Ureter (tissue), 1 donor: ENCODE measurements around the gene OTX2. TPM values are rescaled to one million over a fixed set of nuclear protein-coding genes. Genes with fewer than 3 reads are reported as not detected.

Source experiments
- DNase-seq: peaks from one replicate; pipeline ENCODE4 v3.0.0-alpha.2; 2020; ENCODE audit warnings: low spot score
- total RNA-seq: library from RNA; stranded (reverse); gene quantifications from one replicate; pipeline ENCODE4 v1.2.4, GENCODE V29; 2023
- donor health status: DM: yes; HTN: yes; CAD: no.

Gene OTX2
- total RNA-seq, 1 donor from 2014 or later, result not detected

- no peak for DNase-seq
Measured at GRCh38 chr14:56797003-56797568, 13.2 kb downstream of the OTX2 start.

- no peak for DNase-seq
Measured at GRCh38 chr14:56796259-56796658, 14.0 kb downstream of the OTX2 start.

GRCh38 chr14:56795284-56795622, 15.0 kb downstream of the OTX2 start:
- no peak for DNase-seq

- DNase-seq, result no peak
Measured at GRCh38 chr14:56794557-56795283, 15.6 kb downstream of the OTX2 start.

GRCh38 chr14:56794088-56794556, 16.2 kb downstream of the OTX2 start:
- DNase-seq, result no peak

- DNase-seq, result no peak
Measured at GRCh38 chr14:56789955-56790354, 20.3 kb downstream of the OTX2 start.

GRCh38 chr14:56787530-56787929, 22.7 kb downstream of the OTX2 start:
- DNase-seq, result no peak

- DNase-seq, result no peak
Measured at GRCh38 chr14:56782711-56783110, 27.6 kb downstream of the OTX2 start.

GRCh38 chr14:56774503-56774902, 35.8 kb downstream of the OTX2 start:
- DNase-seq, result no peak

GRCh38 chr14:56770512-56770911, 39.8 kb downstream of the OTX2 start:
- DNase-seq, result no peak

- DNase-seq, result no peak
Measured at GRCh38 chr14:56760164-56760914, 49.9 kb downstream of the OTX2 start.

- DNase-seq, result no peak
Measured at GRCh38 chr14:56759633-56760032, 50.6 kb downstream of the OTX2 start.

- DNase-seq, result no peak
Measured at GRCh38 chr14:56759094-56759493, 51.2 kb downstream of the OTX2 start.

- no peak for DNase-seq
Measured at GRCh38 chr14:56754921-56755320, 55.4 kb downstream of the OTX2 start.

- no peak for DNase-seq
Measured at GRCh38 chr14:56753396-56753795, 56.9 kb downstream of the OTX2 start.

- DNase-seq, result no peak
Measured at GRCh38 chr14:56752428-56752827, 57.9 kb downstream of the OTX2 start.

- DNase-seq, result no peak
Measured at GRCh38 chr14:56751471-56751870, 58.8 kb downstream of the OTX2 start.

Other genes with a start within 250 kb of the OTX2 start
- gene TMEM260, start 230.7 kb downstream of the OTX2 start, total RNA-seq, result 33.0 TPM